ENCODE results near the gene TNFRSF8.
A peak's percentile ranks its signal among the peaks of the same experiment; 100 is the strongest.

Gene TNFRSF8

DNA sequence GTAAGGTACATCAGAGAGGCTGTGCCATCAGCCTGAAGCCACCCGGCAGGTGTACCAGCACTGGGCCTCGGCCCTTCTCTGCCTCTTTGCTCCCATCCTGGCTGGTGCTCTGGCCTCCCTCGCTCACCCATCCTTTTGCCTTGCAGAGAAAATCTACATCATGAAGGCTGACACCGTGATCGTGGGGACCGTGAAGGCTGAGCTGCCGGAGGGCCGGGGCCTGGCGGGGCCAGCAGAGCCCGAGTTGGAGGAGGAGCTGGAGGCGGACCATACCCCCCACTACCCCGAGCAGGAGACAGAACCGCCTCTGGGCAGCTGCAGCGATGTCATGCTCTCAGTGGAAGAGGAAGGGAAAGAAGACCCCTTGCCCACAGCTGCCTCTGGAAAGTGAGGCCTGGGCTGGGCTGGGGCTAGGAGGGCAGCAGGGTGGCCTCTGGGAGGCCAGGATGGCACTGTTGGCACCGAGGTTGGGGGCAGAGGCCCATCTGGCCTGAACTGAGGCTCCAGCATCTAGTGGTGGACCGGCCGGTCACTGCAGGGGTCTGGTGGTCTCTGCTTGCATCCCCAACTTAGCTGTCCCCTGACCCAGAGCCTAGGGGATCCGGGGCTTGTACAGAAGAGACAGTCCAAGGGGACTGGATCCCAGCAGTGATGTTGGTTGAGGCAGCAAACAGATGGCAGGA lies 79.2 kb downstream of the TNFRSF8 start:
- DNase-seq (ENCODE audit: low spot score), result no peak

DNA sequence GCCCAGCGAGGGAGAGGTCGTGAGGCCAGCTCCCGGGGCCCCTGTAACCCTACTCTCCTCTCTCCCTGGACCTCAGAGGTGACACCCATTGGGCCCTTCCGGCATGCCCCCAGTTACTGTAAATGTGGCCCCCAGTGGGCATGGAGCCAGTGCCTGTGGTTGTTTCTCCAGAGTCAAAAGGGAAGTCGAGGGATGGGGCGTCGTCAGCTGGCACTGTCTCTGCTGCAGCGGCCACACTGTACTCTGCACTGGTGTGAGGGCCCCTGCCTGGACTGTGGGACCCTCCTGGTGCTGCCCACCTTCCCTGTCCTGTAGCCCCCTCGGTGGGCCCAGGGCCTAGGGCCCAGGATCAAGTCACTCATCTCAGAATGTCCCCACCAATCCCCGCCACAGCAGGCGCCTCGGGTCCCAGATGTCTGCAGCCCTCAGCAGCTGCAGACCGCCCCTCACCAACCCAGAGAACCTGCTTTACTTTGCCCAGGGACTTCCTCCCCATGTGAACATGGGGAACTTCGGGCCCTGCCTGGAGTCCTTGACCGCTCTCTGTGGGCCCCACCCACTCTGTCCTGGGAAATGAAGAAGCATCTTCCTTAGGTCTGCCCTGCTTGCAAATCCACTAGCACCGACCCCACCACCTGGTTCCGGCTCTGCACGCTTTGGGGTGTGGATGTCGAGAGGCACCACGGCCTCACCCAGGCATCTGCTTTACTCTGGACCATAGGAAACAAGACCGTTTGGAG lies 80.0 kb downstream of the TNFRSF8 start:
- DNase-seq (ENCODE audit: low spot score), result no peak

DNA sequence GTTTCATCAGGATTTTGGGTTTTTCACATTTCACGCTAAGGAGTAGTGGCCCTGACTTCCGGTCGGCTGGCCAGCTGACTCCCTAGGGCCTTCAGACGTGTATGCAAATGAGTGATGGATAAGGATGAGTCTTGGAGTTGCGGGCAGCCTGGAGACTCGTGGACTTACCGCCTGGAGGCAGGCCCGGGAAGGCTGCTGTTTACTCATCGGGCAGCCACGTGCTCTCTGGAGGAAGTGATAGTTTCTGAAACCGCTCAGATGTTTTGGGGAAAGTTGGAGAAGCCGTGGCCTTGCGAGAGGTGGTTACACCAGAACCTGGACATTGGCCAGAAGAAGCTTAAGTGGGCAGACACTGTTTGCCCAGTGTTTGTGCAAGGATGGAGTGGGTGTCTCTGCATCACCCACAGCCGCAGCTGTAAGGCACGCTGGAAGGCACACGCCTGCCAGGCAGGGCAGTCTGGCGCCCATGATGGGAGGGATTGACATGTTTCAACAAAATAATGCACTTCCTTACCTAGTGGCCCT lies 80.6 kb downstream of the TNFRSF8 start:
- no peak for DNase-seq (ENCODE audit: low spot score)

DNA sequence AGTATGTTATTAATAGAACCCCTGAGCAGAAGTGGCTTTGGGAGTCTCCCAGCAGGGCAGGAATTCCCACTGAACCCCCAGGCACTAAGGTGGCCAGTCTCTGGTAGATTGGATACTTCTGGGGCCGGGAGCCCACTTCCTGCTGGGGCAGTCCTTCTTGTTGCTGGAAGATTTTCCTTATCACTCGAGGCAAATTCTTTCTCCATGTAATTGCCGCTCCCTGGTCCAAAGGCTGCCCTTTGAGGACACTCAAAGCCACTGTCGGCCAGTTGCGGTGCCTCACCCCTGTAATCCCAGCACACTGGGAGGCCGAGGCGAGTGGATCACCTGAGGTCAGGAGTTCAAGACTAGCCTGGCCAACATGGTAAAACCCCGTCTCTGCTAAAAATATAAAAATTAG lies 81.1 kb downstream of the TNFRSF8 start:
- no peak for DNase-seq (ENCODE audit: low spot score)

DNA sequence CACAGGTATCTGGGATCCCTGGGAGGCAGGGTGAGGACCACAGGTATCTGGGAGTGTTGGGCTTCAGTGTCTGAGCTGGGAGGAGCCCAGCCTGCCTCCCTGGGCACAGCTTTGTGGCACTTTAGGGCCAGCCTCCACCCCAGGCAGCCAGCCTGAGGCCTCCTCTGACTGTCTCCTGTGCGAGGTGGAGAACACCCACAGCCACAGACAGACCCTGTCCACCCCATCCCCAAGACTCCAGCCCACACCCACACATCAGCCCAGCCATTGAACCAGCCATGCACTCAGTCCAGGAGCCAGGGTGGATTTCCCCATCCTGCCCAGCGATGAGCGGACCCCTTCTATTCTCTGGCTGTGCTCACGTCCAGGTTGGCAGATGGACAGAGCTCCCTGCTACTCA lies 81.9 kb downstream of the TNFRSF8 start:
- no peak for DNase-seq (ENCODE audit: low spot score)

DNA sequence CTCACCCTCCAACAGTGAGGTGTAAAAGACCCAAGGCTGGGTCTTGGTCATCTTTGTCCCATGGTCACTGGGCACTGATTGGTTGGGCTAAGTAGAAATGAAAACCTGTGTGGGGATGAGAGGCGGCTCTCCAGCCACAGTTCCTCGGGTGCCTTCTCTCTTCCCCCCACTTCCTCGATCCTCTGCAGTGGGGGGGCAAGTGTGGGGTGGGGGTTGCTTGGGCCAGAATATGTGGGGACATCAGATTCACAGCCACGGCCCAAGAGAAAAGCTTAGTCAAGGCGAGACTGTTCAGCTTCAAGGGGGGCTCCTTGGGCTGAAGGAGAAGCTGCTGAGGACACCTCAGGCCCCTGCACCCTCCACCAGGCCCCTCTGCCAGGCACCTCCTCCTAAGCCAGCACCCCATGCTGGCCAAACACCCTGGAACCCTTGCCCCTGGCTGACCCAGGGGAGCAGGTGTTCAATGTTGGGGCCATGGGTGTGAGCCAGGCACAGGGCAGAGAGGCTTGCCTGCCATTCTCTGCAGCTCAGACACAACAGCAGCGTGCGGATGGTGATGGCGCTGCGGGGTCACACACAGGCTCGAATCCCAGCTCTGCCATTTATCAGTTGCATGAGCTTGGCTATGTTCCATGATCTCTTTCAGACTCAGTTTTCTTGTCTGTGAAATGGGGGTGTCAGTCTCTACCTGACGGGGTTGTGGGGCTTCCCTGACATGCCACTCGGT lies 82.7 kb downstream of the TNFRSF8 start:
- no peak for DNase-seq (ENCODE audit: low spot score)

DNA sequence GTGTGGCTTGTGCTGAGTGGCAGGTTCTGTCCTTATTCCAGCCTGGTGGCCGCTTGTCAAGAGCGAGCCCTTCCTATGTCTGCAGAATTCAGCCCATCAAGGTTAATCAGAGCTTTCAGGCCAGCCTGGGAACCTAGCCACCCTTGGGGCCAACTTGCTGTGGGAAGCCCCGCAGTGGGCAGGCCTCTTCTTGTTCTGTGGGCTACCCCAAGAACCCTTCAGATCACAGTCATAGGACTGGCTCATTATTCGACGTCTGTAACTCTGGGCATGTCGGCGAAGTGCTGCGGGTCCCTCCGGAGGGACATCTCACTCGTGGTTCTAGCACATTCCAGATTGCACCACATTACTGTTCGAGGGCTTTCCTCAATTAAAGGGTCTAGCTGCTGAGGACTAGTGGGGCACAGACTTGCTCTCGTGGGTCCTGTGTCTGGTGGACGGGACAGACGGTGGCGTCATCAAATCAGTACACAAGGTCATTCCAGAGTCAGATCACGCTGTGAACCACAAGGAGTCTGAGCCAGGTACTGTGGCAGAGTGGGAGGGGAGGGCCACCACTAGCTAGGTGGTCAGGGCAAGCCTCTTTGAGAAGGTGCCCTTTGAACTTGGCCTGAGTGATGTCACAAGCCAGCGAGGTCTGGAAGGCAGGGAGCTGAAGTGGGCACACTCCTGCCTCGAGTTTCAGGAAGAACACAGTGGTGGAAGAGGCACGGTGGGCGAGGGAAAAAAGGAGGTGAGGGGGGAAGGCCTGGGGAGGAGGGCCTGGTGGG lies 83.4 kb downstream of the TNFRSF8 start:
- no peak for DNase-seq (ENCODE audit: low spot score)

DNA sequence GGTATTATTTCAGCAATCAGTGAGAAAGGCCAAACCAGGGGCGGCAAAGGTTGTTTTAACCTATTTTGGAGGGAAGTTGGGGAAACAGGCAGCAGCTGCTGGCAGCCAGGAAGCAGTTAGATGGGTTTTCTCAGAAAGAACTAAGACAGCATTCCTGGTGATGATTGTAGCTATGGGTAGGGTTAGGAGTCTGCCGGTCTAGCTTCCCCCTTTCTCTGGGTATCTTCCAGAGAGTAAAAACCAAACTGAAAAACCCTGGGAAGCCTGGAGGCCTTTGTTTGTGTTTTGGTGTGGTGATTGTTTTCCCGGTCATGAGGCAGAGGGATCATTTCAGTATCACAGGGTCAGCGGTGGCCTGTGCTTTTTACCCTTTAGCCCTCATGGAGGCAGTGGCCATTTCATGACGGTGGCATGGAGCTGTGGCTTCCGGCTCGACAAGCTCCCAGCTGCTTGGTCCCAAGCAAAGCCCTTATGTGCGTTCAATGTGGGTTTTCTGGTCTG lies 84.1 kb downstream of the TNFRSF8 start:
- no peak for DNase-seq (ENCODE audit: low spot score)

DNA sequence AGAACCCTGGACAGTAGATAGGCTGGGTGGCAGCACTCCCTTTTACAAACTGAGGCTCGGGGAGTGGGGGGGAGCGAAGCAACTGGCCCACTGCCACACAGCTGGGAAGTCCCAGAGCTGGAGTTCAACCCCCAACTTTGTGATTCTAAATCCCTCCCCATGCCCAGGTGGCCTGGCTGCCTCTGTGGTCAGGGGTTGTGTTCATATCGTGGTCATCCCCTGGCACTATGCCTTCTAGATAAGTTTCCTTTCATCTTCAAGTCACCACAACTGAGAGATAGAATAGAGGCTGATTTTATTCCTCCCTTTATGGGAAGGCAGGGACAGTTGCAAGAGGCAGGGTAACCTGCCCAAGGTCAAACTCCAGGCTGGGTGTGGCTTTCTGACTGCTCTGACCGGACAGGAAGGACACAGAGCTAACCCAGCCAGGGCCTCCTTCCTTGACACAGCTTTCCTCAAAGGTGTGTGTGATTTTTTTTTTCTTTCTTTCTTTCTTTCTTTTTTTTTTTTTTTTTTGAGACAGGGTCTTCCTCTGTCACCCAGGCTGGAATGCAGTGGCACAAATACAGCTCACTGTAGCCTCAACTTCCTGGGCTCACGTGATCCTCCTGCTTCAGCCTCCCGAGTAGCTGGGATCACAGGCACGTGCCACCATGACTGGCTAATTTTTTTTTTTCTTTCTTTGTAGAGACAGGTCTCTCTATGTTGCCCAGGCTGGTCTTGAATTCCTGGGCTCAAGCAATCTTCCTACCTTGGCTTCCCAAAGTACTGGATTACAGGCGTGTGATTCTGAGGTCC lies 85.3 kb downstream of the TNFRSF8 start:
- no peak for DNase-seq (ENCODE audit: low spot score)

DNA sequence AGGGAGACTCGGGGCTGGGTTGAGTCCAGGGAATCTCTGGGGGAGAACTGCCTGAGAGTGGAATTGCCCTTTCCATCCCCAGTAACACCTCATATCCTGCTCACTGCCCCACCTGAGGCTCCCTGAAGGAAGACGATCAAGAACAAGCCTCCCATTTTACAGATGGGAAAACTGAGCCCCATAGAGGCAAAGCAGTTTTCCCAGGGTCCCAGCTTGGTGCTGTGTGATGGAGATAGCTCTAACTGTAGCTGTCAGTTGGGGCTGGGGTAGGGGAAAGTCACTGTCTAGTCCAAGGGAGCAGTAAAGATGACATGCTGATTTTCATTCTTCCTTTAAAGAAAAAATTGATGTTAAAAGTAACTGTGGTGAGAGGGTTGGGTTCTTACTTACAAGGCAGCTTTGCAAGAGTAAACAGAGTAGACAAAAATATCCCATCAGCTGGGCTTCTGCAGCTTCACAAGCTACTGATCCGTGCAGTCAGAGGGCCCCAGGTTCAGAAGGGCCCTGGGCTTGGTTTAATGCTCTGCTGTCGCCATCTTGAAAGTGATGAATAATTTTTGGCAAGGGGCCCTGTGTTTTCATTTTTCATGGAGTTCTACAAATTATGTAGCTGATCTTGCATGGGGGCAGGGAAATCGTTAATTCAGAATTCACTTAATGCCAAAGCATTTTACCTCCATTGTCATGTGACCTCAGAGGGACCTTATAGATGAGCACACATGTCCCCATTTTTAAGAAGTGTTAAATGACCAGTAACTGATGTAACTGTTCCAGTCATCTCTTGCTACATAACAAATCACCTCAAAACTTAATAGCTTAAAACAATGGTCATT lies 86.1 kb downstream of the TNFRSF8 start:
- no peak for DNase-seq (ENCODE audit: low spot score)

DNA sequence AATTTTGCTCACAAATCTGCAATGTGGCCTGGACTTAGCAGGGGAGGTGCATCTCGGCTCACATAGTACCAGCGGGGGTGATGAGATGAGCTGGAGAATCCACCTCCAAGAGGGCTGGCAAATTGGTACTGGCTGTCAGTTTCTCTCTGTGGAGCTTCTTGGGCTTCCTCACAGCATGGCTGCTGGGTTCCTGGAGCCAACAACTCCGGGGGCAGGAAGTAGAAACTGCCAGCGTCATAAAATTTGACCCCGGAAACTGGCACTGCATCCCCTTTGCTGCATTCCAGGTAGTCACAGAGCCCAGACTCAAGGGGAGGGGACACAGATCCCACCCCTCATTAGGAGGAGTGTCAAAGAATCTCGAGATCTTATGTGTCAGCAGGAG lies 86.7 kb downstream of the TNFRSF8 start:
- no peak for DNase-seq (ENCODE audit: low spot score)

DNA sequence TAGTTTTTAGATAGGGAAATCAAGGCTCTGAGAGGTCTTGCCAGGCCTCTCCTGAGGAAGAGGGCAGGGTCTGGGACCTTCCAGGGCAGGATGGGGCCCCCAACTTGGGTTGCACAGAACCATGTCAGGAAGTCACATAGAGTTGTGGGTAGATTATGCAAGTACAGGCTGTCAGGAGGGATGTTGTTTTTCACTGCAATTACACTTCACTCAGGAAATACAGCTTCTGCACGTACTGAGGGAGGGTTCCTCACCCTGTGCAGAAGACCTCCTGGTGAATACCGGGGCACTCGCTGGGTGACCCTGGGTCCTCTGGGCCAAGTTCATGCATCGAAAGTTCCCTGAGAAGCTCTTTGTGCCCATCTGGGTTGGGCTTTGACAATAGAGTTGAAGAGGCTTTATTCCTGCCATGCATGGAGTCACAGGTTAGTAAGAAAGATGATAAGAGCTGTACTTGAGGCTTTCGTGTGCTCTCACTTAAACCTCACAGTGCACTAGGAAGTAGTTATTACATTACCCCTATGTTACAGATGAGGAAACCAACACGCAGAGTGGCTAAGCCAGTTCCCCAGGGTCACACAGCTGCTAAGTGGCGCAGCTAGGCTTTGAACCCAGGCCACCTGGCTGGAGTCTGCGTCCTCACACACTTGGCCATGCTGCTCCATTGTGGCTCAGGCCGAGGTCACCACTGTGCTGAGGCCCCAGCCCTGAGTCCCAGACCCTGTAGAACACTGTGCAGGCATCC lies 87.5 kb downstream of the TNFRSF8 start:
- DNase-seq (ENCODE audit: low spot score), result no peak

DNA sequence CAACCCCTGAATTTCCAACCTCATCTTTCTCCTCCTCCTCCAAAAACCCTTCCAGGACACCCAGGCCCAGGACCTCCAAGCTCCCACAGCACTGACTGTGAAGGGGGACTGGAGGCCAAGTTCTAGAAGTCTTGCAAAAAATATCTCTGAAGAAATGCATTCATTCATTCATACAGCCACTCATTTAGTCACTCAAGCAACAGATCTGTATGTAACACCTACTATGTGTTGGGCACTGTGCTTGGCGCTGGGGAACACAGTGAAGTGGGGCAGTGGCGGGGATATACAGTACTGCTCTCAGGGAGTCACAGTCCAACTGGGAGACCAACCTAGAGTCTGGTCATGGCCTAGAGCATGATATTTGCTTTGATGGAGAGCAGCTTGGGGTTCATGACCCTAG lies 88.4 kb downstream of the TNFRSF8 start:
- no peak for DNase-seq (ENCODE audit: low spot score)

DNA sequence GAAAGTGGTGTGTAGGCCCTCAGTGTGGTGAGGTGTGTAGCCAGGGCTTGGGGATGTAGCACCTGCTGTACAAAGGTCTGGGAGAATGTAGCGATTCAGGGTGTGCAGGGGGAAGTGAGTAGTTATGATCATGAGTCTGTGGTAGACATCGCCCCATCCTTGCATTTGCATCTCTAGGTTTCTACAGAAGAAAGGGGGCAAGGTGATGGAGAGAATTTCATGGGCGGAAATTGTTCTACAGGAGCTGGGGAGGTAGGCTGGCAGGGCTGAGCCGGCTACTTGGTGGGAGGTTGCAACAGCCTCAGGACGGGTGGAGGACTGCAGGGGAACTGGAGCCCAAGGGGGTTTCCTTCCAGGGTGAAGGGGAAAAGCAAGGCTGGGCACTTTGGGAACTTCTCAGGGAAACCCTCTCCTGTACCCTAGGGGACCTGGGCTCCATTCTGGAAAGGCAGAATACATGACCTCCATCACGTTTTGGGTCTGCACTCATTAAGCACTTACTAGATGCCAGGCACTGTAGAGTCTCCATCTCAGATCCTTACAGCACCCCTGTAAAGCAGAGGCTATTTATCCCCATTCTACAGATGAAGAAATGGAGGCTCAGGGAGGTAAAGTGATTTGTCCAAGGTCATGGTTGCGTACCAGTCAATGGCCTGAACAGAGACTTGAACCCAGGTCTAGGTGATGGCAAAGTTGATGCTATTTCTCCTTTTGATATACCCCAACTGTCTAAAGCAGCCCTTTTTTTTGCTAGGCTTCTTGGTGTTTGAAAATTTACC lies 89.2 kb downstream of the TNFRSF8 start:
- DNase-seq (ENCODE audit: low spot score), result no peak

DNA sequence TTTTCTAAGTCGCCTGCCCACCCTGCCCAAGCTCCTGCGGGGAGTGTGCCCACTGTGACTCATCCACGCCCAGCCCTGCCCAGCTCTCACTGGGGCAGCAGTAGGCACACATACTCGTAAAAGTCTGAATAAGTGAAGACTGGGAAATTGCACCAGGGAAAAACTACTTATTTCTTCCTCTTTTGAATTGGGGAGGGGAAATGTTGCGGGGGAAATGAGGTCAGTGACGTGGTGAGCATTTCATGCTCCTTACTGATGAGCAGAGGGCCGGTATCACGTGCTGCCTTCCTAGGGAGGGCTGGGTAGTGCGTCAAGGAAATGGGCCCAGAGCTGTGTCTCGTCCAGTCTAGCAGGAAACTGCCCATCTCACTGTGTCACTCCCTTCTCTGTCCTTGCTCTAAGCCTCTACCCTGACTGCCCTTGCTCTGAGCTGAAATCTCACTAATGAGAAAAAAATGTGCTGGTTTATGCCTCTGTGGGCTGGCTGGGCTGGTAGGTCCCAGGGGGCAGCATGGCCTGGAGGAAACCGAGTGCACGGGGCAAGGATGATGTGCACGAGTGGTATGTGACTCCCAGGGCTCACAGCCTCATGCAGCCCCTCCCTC lies 90.2 kb downstream of the TNFRSF8 start:
- peak; percentile 94 for DNase-seq (ENCODE audit: low spot score)

DNA sequence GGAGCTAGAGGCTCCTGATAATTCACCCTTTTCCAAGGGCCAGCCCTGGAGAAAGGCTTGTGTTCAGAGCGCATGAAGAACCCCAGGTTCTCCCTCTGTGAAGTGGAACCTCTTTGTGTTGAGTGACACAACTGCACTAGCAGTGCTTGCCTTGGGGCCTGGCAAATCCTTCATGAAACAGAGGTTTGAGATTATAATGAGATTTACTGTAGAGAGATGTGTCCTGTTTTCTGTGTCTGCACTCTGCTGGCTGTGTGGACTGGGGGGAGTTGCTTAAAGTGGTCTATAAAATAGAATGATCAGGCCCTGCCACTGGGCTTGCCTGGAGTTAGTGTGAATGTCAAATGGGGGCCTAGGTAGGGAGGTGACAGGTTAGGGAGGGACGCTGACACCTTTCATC lies 92.2 kb downstream of the TNFRSF8 start:
- no peak for DNase-seq (ENCODE audit: low spot score)

DNA sequence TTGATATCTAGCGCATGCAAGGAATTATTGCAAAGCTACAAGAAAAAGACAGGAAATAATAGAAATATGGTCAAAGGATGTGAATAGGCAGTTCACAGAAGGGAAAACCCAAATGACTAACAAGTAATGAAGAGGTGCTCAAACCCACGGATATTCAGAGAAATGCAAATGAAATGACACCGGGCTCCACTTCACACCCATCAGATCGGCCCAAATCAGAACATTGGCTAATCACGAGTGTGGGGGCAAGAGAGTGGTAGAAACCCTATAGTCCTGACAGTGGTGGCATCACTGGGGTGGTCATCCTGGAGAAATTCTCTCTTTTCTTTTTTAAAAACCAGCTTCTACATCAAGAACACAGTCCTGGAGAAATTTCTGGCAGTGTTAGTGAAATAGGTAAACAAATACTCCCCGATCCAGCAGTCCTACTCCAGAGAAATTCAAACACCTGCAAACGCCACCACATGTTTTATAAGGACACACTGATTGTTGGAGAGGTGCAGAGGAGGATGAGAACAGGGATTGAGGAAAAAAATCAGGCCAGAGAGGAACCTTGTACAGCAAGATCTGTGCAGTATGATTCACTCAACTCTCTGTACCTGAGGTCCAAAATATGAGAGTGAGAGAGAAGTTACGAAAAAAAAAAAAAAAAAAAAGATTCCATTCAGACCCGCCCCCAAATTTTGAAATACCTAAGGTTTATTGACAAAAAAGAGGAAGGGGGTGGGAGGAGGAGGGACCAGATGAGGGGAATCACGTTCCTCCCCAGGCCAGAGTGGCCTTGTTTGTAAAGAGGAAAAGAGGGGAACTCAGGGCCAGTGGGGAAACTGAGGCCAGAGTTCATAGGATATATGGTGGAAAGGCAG lies 94.5 kb downstream of the TNFRSF8 start:
- DNase-seq (ENCODE audit: low spot score), result no peak
